GM23338 (cell line): ENCODE measurements around the gene RAG1. TPM values are rescaled to one million over a fixed set of nuclear protein-coding genes. Genes with fewer than 3 reads are reported as not detected.

Experiments
- ATAC-seq: fragments of 200-7000 bp; cut with Tn5 transposase; 3 replicates; pipeline ENCODE4 v1.9.1; 2020
- DNase-seq: peaks from one replicate; pipeline ENCODE4 v3.0.0-alpha.2; 2015; ENCODE audit warnings: low spot score
- H2AFZ ChIP-seq: fragments of 200-600 bp; sonication (generic); 2 replicates; pipeline ENCODE4 v1.8.0; 2016; ENCODE audit warnings: antibody characterized with exemption, mild to moderate bottlenecking, moderate library complexity
- H3F3A ChIP-seq: fragments of 200-600 bp; sonication (generic); replicated peaks from 2 replicates; pipeline ENCODE4 v1.8.0; 2017; ENCODE audit warnings: antibody characterized with exemption, mixed run types, low read depth
- H3K27ac ChIP-seq: fragments of 200-600 bp; sonication (generic); 2 replicates; pipeline ENCODE4 v1.6.1; 2016; ENCODE audit warnings: low read depth
- H3K27me3 ChIP-seq: fragments of 200-600 bp; sonication (generic); 2 replicates; pipeline ENCODE4 v1.8.0; 2016; ENCODE audit warnings: mild to moderate bottlenecking, mixed run types, moderate library complexity; ENCODE audit not compliant: insufficient read depth
- H3K36me3 ChIP-seq: fragments of 200-600 bp; sonication (generic); 2 replicates; pipeline ENCODE4 v1.8.0; 2016; ENCODE audit warnings: mild to moderate bottlenecking; ENCODE audit not compliant: insufficient read depth
- H3K4me1 ChIP-seq: fragments of 200-600 bp; sonication (generic); 2 replicates; pipeline ENCODE4 v1.8.0; 2016; ENCODE audit warnings: mild to moderate bottlenecking, moderate library complexity; ENCODE audit not compliant: insufficient read depth
- H3K4me2 ChIP-seq: fragments of 200-600 bp; sonication (generic); 2 replicates; pipeline ENCODE4 v1.7.1; 2017; ENCODE audit warnings: mixed run types
- H3K4me3 ChIP-seq: fragments of 200-600 bp; sonication (generic); 2 replicates; pipeline ENCODE4 v1.6.1; 2016; ENCODE audit warnings: mixed run types
- H3K79me2 ChIP-seq: fragments of 200-600 bp; sonication (generic); replicated peaks from 2 replicates; pipeline ENCODE4 v1.8.0; 2017; ENCODE audit warnings: mild to moderate bottlenecking; ENCODE audit not compliant: insufficient read depth
- H3K9me2 ChIP-seq: fragments of 200-600 bp; sonication (generic); 2 replicates; pipeline ENCODE4 v1.8.0; 2017; ENCODE audit not compliant: insufficient read depth
- H4K20me1 ChIP-seq: fragments of 200-600 bp; sonication (generic); replicated peaks from 2 replicates; pipeline ENCODE4 v1.8.0; 2017; ENCODE audit warnings: mild to moderate bottlenecking; ENCODE audit not compliant: insufficient read depth
- H3K27ac Mint-ChIP-seq: 2 replicates; pipeline ENCODE4 v1.8.0; 2020; ENCODE audit warnings: inconsistent platforms, mild to moderate bottlenecking, moderate library complexity, mixed read lengths
- H3K27me3 Mint-ChIP-seq: 3 replicates; pipeline ENCODE4 v1.8.0; 2022; ENCODE audit warnings: low read depth, mild to moderate bottlenecking, moderate library complexity, mixed read lengths, inconsistent platforms; ENCODE audit not compliant: insufficient read depth, poor library complexity
- H3K36me3 Mint-ChIP-seq: 3 replicates; pipeline ENCODE4 v1.8.0; 2021; ENCODE audit warnings: low read depth, mild to moderate bottlenecking, inconsistent platforms, moderate library complexity, mixed read lengths
- H3K4me1 Mint-ChIP-seq: 3 replicates; pipeline ENCODE4 v1.8.0; 2020; ENCODE audit warnings: mild to moderate bottlenecking, inconsistent platforms, mixed read lengths
- H3K4me3 Mint-ChIP-seq: 3 replicates; pipeline ENCODE4 v1.8.0; 2021; ENCODE audit warnings: moderate library complexity, mild to moderate bottlenecking, inconsistent platforms, mixed read lengths
- H3K9me3 Mint-ChIP-seq: 3 replicates; pipeline ENCODE4 v1.8.0; 2020; ENCODE audit warnings: moderate library complexity, mild to moderate bottlenecking, inconsistent platforms, mixed read lengths
- CREB1 ChIP-seq: fragments of 250-450 bp; sonication (Bioruptor Pico); IDR thresholded peaks from 2 replicates; pipeline ENCODE4 v1.5.0; 2020; ENCODE audit warnings: low read depth, mild to moderate bottlenecking, moderate library complexity
- EZH2phosphoT487 ChIP-seq: fragments of 200-600 bp; sonication (generic); IDR thresholded peaks from one replicate; pipeline ENCODE4 v1.8.1; 2018; ENCODE audit warnings: antibody characterized with exemption; ENCODE audit not compliant: unreplicated experiment
- JUNB ChIP-seq: IDR thresholded peaks from one replicate; pipeline ENCODE4 v1.6.1; 2016; ENCODE audit warnings: antibody characterized with exemption; ENCODE audit not compliant: unreplicated experiment
- POLR2AphosphoS5 ChIP-seq: IDR thresholded peaks from 2 replicates; pipeline ENCODE4 v1.6.1; 2016; ENCODE audit warnings: antibody characterized with exemption, low read depth
- REST ChIP-seq: IDR thresholded peaks from one replicate; pipeline ENCODE4 v1.6.1; 2018; ENCODE audit warnings: antibody characterized with exemption; ENCODE audit not compliant: unreplicated experiment
- STAT1 ChIP-seq: IDR thresholded peaks from one replicate; pipeline ENCODE4 v1.6.1; 2016; ENCODE audit warnings: antibody characterized with exemption; ENCODE audit not compliant: unreplicated experiment
- ZNF114 ChIP-seq: fragments of 250-450 bp; sonication (Bioruptor Pico); IDR thresholded peaks from 2 replicates; pipeline ENCODE4 v1.5.0; 2020; ENCODE audit warnings: mild to moderate bottlenecking, moderate library complexity
- ZNF462 ChIP-seq: fragments of 250-450 bp; sonication (Bioruptor Pico); IDR thresholded peaks from 2 replicates; pipeline ENCODE4 v1.5.0; 2020; ENCODE audit warnings: mild to moderate bottlenecking, moderate library complexity
- polyA plus RNA-seq: library from polyadenylated mRNA; unstranded; fragments of >200 nt; fragmentation: Nextera tagmentation; extraction: Ambion mirVana; gene quantifications from 2 replicates; pipeline ENCODE4 v1.2.1, GENCODE V29; 2016
- total RNA-seq: library from RNA; depleted of rRNA; stranded (reverse); fragments of >200 nt; shearing (Covaris generic); gene quantifications from 2 replicates; pipeline ENCODE4 v1.2.3, GENCODE V29; 2014

The RAG1 gene
- total and polyA plus RNA-seq, 2 experiments from 2014 or later = 0.89 to 1.4 TPM

- H3K9me3 Mint-ChIP-seq = no peaks in the 10 kb centered on the region
- no peaks in the 10 kb centered on the region for H3K27me3 Mint-ChIP-seq
- Histone ChIP-seq H3K27me3 (no peaks in the 10 kb centered on the region), H3K79me2 (no peaks in the 10 kb centered on the region), H3K27ac (no peak overlapping the region), H3F3A (no peaks in the 10 kb centered on the region), H2AFZ (no peak overlapping the region), H3K4me1 (no peaks in the 10 kb centered on the region), H4K20me1 (no peaks in the 10 kb centered on the region), H3K9me2 (no peaks in the 10 kb centered on the region), H3K4me2 (no peak overlapping the region), H3K4me3 (no peak overlapping the region), H3K36me3 (no peaks in the 10 kb centered on the region)
- no peak overlapping the region for H3K27ac Mint-ChIP-seq
- no peak for DNase-seq
- no peak overlapping the region for H3K4me3 Mint-ChIP-seq
- no peaks in the 10 kb centered on the region; the same call in 2 of the 3 replicates for H3K36me3 Mint-ChIP-seq
- ATAC-seq = no peak
- TF ChIP-seq CREB1 (CRISPR knock-in tag) (no peak), REST (no peak), JUNB (no peak)
- peaks cover 12% of the 10 kb centered on the region; the same call in 2 of the 3 replicates for H3K4me1 Mint-ChIP-seq
Measured at GRCh38 chr11:36569095-36569494, 1.3 kb downstream of the RAG1 start.

- no peaks in the 10 kb centered on the region for H3K27me3 ChIP-seq
- no peak for ATAC-seq
- no peak for TF ChIP-seq REST
- TF ChIP-seq EZH2phosphoT487 = no peak
- no peak for TF ChIP-seq ZNF462 (CRISPR knock-in tag)
- TF ChIP-seq POLR2AphosphoS5 = no peak
- no peak for TF ChIP-seq STAT1
- TF ChIP-seq JUNB = no peak
- TF ChIP-seq ZNF114 (CRISPR knock-in tag) = no peak
Measured at GRCh38 chr11:36574486-36574885, 6.7 kb downstream of the RAG1 start.

More at GRCh38 chr11:36574486-36574885, 6.7 kb downstream of the RAG1 start:
- Mint-ChIP-seq H3K4me3 (no peak overlapping the region), H3K36me3 (no peaks in the 10 kb centered on the region; the same call in 2 of the 3 replicates), H3K9me3 (no peaks in the 10 kb centered on the region; the same call in 2 of the 3 replicates), H3K27me3 (no peaks in the 10 kb centered on the region), H3K27ac (no peak overlapping the region), H3K4me1 (no peaks in the 10 kb centered on the region)
- Histone ChIP-seq H3K79me2 (no peaks in the 10 kb centered on the region), H3K27ac (no peak overlapping the region), H2AFZ (no peak overlapping the region), H4K20me1 (no peaks in the 10 kb centered on the region), H3K4me2 (no peak overlapping the region), H3K4me1 (no peaks in the 10 kb centered on the region), H3K4me3 (no peak overlapping the region), H3K36me3 (no peaks in the 10 kb centered on the region), H3F3A (no peaks in the 10 kb centered on the region), H3K9me2 (no peaks in the 10 kb centered on the region)
- no peak for DNase-seq
